GM21825 (cell line): ENCODE results near the gene TMEM63B.
"Not testable (repeated sequence)": the region's sequence is repeated elsewhere in the genome, so short reads cannot be mapped to it uniquely, and the experiment has no call there.

Experiments
- ATAC-seq: cut with Tn5 transposase; IDR thresholded peaks from one replicate; pipeline ENCODE4 v1.9.1; 2021; ENCODE audit warnings: mild to moderate bottlenecking, moderate library complexity; ENCODE audit not compliant: unreplicated experiment

TMEM63B gene

DNA sequence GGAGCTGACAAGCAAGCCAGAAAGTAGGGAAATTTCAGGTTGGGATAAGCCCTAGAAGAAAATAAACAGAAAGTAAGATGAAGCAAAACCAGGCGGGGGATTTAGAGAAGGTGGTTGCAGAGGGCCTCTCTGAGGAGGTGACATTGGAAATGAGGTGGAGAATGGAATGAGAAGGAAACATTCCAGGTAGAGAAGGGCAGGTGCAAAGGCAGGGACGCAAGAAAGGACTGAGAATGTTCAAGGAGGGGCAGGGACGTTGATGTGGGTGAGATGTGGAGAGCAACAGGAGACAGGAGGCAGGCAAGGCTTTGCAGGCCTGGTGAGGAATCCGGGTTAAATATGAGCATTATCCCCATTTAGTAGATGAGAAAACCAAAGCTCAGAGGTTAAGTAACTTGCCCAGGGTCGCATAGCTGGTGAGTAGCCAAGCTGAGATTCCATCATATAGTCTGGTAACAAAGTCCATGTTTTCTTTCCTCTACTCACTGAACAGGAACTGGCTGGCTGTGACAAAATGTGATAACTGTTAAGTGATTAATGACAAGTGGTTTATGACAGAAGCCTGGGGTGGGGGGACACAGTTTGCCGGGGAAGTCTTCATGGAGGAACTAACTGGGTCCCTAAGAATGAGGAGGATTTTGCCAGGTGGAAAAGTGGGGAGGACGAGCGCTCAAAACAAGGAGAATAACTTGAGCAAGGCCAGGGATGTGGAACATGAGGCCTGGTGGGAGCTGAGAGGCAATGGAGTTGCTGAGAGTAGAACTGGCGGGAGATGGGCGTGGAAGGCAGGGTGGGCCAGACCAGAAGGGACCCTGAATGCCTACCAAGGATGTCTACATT, 32.7 kb upstream of the TMEM63B start:
- no peak for ATAC-seq

DNA sequence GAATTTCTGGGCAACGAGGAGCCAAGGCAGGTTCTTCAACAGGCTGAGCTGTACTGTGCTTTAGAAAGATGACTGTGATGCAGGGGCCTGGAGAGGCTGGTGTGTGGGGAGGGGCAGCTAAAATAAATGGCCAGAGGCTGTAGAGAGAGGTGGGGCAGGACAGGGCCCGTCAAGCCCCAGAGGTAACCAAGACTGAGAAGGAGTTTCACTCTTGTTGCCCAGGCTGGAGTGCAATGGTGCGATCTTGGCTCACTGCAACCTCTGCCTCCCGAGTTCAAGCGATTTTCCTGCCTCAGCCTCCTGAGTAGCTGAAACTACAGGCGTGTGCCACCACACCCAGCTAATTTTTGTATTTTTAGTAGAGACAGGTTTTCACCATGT, 32.1 kb upstream of the TMEM63B start:
- ATAC-seq: not testable (repeated sequence)

GRCh38 chr6:44096612-44097011, 30.7 kb upstream of the TMEM63B start:
- peak; percentile 66 for ATAC-seq

- ATAC-seq: no peak
Observed at GRCh38 chr6:44097782-44098317, 29.5 kb upstream of the TMEM63B start.

GRCh38 chr6:44099192-44099591, 28.2 kb upstream of the TMEM63B start:
- ATAC-seq: no peak

GRCh38 chr6:44100088-44100550, 27.2 kb upstream of the TMEM63B start:
- ATAC-seq: no peak

DNA sequence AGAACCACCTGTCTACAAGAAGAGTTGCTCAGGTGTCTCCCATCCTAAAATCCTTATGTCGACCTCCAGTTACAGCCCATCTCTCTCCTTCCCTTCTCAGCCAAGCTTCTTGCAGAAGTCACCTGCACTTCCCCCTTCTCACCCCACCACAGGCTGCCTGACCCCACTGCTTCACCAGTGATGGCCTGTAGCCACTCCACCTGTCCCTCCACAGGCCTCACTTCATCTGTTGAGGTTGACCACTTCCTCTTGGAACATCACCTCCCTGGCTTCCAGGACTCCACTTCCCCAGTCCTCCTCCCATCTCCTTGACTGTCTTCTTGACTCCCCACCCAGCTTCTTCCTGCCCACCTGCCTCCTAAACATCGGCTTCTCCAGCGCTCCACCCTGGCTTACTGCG, 25.5 kb upstream of the TMEM63B start:
- no peak for ATAC-seq

DNA sequence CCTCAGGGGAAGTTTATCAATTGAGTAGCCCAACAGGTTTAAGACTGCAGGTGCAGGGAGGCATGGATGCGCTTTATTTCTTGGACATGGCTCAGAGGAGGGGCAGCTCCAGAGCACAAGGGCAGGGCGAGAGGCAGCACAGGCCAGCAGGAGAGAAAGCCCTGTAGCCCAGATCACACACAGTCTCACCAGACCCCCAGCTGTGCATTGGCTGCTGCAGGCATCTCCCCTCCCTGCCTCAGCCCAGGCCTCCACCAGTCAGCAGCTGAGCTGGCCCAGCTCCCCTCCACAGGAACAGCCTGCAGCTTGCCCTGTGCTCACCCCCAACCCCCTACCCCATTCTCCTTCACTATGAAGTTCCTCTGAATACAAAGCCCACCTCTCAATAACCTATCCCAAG, 24.8 kb upstream of the TMEM63B start:
- no peak for ATAC-seq

DNA sequence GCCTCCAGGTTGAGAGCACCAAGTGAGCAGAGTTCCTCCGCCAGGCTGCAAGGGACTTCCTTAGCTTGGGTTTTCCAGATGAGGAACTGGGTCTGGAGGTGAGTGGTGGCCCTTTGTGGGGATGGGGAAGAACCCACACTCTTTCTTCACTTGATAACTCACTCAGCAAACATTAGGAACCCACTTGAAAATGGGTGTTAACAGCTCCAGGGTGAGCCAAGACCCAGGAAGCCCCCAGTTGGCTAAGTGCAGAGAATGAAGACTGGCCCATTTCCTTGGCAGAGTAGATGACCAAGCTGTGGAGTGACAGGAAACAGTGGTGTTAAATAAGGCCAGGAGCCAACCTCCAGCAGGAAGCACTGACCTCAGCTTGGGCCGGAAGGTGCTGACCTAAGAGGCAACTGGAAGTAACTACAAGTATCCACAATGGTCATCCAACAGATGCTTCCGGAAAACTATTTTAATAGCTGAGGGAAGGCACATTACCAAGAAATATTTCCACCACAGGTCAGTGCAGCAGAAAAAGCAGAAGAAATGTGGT, 22.8 kb upstream of the TMEM63B start:
- no peak for ATAC-seq

- no peak for ATAC-seq
Observed at GRCh38 chr6:44105146-44105545, 22.2 kb upstream of the TMEM63B start.

DNA sequence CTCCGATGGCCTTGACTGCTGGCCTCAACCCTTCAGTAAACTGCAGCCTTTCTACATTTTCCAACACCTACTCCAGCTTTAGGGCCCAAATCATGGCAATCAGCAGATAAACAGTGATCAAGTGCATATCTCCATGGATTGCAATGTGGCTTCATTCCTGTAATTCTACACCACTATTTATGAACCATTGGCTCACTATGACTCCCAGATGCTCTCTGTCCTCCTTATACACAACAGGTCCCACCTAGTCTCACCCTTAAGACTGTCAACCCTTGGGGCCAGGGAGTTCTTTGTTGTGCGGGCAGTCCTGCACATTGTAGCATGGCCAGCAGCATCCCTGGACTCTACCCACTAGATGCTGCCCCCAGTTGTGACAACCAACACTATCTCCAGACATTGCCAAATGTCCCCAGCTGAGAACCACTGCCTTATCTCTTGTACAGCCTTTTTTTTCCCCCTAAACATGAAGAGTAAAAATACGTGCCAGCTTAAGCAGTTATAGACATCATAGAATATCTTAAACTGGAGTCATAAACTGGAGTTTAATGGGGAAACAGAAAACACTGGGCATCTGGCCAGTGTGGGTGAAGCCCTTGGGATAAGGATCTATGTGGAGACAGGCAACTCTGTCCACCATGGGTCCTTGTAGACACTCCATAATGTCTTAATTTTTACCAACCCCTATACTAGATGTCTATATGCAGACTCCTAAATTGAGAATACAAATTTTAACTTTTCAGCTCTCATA, 21.2 kb upstream of the TMEM63B start:
- ATAC-seq: no peak

GRCh38 chr6:44107017-44107416, 20.3 kb upstream of the TMEM63B start:
- no peak for ATAC-seq

DNA sequence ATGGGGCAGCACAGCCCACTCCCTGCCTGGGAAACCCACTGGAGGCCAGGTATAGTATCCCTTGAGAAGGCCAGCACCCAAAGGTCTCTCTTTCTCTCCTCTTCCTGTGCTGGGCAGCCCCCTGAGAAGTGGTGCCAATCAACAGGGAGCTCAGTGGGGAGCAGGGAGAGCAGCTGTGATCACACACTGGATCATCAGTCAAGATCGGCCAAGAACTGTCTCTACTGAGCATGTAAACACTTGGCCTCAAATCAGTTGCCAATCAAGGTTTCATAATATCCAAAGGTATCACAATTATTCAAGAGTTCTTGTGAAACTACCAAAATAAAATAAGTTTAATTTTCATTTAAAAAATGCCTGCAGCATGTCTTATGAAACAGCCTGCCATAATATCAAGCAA, 18.9 kb upstream of the TMEM63B start:
- no peak for ATAC-seq

DNA sequence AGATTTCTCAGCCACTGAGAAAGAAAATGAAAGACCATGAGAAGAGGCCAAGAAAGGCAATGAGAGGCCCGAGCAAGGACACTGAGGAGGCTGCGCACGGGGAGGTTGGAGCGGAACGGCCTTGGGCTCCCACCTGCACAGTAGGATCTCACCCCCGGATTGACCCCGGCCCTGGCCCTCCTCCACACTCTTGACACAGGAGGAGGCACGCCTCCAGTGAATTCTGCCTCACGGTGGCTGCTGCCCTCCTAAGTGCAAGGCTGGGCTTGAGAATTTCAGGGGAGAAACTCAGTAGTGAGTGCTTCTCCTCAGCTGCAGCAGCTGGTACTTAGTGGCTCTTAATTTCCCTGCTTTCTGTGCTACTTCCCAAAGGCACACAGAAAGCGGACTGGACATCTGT, 18.1 kb upstream of the TMEM63B start:
- no peak for ATAC-seq

GRCh38 chr6:44110005-44110676, 17.2 kb upstream of the TMEM63B start:
- ATAC-seq: no peak

- ATAC-seq: no peak
Observed at GRCh38 chr6:44110966-44111365, 16.4 kb upstream of the TMEM63B start.

GRCh38 chr6:44111434-44112417, 15.6 kb upstream of the TMEM63B start:
- no peak for ATAC-seq

DNA sequence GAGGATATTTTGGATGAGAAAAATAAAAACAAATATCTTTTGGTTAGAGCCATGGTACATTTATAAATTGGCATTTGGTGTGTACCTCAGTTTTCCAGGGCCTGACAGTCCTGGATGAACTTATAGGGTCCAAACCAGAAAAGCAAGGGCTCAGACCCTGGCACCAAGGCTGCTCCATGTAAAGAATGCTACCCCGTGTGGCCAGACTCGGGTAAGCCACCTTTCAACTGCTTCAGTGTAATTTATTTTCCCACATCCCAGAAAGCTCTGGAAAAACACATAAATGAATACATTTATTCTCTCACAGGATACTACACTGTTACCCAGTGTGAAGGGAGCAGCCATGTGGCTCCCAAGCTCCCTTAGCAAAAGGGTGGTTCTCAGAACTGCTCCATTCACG, 13.9 kb upstream of the TMEM63B start:
- no peak for ATAC-seq

DNA sequence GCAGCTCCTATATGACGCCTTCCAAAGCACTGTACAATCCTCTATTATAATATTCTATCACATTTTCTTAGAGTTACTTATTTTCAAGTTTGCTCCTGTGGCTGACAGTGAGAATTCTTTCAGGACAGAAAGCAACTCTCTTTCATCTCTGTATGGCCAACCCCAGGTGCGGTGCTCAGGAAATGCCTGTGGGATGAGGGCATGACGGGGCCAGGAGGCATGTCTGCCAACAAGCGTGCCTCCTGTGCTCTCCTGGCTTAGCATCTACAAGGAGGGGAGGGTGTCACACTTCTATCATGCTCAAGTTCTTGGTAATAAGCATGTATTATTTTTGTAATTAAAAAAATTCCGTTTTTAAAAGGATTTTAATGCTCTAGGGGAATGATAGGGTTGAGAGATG, 11.5 kb upstream of the TMEM63B start:
- no peak for ATAC-seq
